Activated T-cell treated with anti-CD3 and anti-CD28 coated beads, Interleukin-2, amount 50 U/mL, for 24 hours (primary cell): ENCODE data around the gene GPR18.

Source experiments
- DNase-seq: peaks from one replicate; pipeline ENCODE4 v3.0.0-alpha.2; 2020
- H3K27ac Mint-ChIP-seq: 2 replicates; pipeline ENCODE4 v1.8.0; 2020; ENCODE audit warnings: mild to moderate bottlenecking, mixed read lengths
- H3K27me3 Mint-ChIP-seq: 2 replicates; pipeline ENCODE4 v1.8.0; 2020; ENCODE audit warnings: mixed read lengths
- H3K36me3 Mint-ChIP-seq: 2 replicates; pipeline ENCODE4 v1.8.0; 2020; ENCODE audit warnings: low read depth, mixed read lengths
- H3K4me1 Mint-ChIP-seq: 2 replicates; pipeline ENCODE4 v1.8.0; 2020; ENCODE audit warnings: low read depth, mixed read lengths
- H3K4me3 Mint-ChIP-seq: 2 replicates; pipeline ENCODE4 v1.8.0; 2020; ENCODE audit warnings: mild to moderate bottlenecking, moderate library complexity, mixed read lengths
- H3K9me3 Mint-ChIP-seq: 2 replicates; pipeline ENCODE4 v1.8.0; 2020; ENCODE audit warnings: mixed read lengths

The GPR18 gene

DNA sequence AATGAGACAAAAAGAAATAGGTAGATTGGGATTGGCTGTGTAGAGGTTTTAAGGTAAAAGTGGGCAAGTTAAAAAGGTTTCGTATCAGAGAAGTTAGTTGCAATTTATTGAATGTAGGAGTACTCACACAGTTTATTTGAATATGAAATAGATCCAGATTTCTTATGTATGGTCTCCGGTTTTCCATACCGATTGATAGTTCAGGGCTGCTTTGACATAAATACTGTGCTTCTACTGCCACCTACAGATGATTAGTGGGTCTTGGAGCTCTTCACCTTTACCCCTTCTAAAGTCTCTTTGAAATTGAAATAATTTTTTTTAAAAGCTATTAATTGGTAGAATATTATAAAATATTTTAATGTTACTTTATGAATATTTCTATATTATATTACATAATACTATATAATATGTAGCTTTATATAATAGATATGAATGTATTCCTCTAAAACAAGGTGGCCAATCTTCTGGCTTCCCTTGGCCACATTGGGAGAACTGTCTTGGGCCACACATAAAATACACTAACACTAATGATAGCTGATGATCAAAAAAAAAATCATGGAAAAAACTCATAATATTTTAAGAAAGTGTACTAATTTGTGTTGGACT lies 7.7 kb upstream of the GPR18 start:
- H3K27me3 Mint-ChIP-seq: no peaks in the 10 kb centered on the region
- no peak for DNase-seq
- peak overlapping the region; percentile 97 for H3K27ac Mint-ChIP-seq
- no peaks in the 10 kb centered on the region for H3K9me3 Mint-ChIP-seq
- peaks cover 62% of the 10 kb centered on the region for H3K36me3 Mint-ChIP-seq
- no peak overlapping the region for H3K4me3 Mint-ChIP-seq
- H3K4me1 Mint-ChIP-seq: peaks cover 76% of the 10 kb centered on the region

DNA sequence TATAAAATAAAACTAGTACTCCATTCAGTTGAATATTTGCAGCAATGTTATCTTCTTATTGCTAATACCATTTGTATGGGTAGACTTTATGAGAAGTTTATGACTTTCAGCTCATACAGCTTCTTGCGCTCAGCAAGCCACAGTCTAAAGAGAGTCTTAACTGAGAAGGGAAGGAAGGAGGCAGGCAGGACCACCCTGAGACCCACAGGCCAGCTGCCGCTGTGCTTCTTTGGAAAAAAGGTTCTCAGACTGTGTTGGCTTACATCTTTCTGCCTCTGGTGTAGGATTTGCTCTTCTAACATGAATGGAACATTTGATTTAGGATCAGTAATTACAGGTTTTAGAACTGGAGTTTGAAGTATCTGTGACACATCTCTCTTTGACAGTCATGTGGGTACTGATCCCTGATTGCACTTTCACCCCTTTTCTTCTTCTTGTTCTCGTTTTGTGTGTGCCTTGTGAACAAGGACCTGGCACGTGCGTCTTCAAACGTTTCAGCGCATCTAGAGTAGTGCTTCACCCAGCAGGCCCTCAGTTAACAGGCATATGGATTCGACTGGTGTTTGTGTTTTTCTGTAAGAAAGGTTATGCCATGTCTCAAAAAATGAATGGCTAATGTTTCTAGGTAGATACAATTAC lies 7.1 kb upstream of the GPR18 start:
- peaks cover 62% of the 10 kb centered on the region for H3K36me3 Mint-ChIP-seq
- H3K4me1 Mint-ChIP-seq: peaks cover 76% of the 10 kb centered on the region
- no peaks in the 10 kb centered on the region for H3K27me3 Mint-ChIP-seq
- H3K9me3 Mint-ChIP-seq: no peaks in the 10 kb centered on the region
- DNase-seq: peak; percentile 58
- H3K27ac Mint-ChIP-seq: peak overlapping the region; percentile 97
- H3K4me3 Mint-ChIP-seq: no peak overlapping the region

DNA sequence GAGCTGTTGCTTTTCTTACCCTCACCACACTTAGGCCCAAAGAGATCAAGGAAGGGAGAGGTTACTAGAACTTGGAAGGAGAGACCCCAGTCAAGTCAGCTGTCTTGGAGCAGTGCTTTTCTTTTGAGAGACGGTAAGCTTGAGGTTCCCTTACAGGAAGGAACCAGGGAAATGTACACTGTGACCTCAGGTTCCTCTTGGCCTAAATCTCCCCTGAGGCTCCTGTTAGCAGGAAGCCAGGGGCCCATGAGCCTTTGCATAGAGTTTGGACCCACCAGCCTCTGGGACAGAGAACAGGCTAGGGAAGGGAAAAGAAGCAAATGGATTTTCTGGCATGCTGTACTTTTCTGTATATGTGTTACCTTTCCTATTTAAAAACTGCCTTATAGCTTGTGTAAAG lies 5.9 kb upstream of the GPR18 start:
- Mint-ChIP-seq H3K9me3 (no peaks in the 10 kb centered on the region), H3K27ac (peak overlapping the region; percentile 97), H3K4me3 (no peak overlapping the region), H3K36me3 (peaks cover 71% of the 10 kb centered on the region), H3K4me1 (peaks cover 79% of the 10 kb centered on the region), H3K27me3 (no peaks in the 10 kb centered on the region)
- no peak for DNase-seq

DNA sequence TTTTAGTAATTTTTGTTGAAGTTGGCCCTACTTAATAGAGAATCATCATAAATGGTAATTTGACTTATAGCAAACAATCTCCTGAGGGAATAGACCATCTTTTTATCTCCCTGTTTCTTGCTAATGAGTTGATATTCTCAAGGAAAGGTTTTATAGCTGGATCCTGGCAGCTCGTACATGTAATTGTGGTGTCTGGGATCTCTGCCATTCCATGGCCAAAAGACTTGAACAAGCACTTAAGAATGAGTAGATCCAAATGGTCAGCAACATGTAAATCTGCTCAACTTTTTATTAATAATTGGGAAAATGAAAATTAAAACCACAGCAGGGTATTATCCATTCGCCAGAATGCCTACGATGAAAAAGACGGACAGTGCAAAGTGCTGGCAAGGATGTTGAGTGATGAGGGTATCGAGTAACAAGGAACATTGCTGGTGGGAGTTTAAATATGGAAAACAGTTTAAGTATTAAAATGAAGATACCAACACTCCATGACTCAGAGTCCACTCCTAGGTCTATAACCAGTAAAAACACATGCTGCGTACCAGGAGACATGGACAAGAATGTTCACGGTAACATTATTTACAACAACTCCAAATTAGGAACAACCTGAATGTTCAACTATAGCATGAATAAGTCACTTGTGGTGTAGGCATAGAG lies 5.1 kb upstream of the GPR18 start:
- H3K27me3 Mint-ChIP-seq: no peaks in the 10 kb centered on the region
- H3K4me1 Mint-ChIP-seq: peaks cover 81% of the 10 kb centered on the region
- no peak for DNase-seq

DNA sequence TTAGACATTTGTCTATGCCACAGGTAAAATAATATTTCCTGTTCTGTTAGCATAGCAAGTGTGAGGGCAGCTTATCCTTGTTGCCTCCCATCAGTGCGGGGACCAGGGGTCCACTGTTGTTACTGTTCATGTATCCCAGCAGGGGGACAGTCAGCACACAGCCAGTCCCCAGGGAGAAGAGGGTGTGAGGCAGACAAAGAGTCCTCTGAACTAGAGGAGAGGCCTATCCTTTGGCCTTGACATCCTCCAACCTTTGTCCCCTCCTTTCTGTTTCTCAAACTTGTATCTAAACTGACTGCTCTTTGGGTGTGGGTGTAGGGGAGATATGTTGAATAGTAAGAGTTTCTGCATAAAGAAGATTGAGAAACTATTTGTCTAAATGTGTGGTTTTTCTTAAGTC lies 2.9 kb upstream of the GPR18 start:
- DNase-seq: no peak
- H3K4me3 Mint-ChIP-seq: no peak overlapping the region
- peaks cover 86% of the 10 kb centered on the region for H3K4me1 Mint-ChIP-seq
- H3K27me3 Mint-ChIP-seq: no peaks in the 10 kb centered on the region
- H3K36me3 Mint-ChIP-seq: peaks cover 62% of the 10 kb centered on the region
- H3K9me3 Mint-ChIP-seq: no peaks in the 10 kb centered on the region
- peak overlapping the region; percentile 66 for H3K27ac Mint-ChIP-seq

More for the DNA sequence above, 5.1 kb upstream of the GPR18 start:
- no peak overlapping the region for H3K4me3 Mint-ChIP-seq
- H3K9me3 Mint-ChIP-seq: no peaks in the 10 kb centered on the region
- peak overlapping the region; percentile 97 for H3K27ac Mint-ChIP-seq
- H3K36me3 Mint-ChIP-seq: peaks cover 66% of the 10 kb centered on the region

GRCh38 chr13:99260216-99260615 lies 2.0 kb upstream of the GPR18 start:
- peak overlapping the region; percentile 85 for H3K4me3 Mint-ChIP-seq
- H3K36me3 Mint-ChIP-seq: peaks cover 66% of the 10 kb centered on the region
- H3K9me3 Mint-ChIP-seq: no peaks in the 10 kb centered on the region
- H3K4me1 Mint-ChIP-seq: peaks cover 88% of the 10 kb centered on the region
- no peak for DNase-seq
- H3K27me3 Mint-ChIP-seq: no peaks in the 10 kb centered on the region
- H3K27ac Mint-ChIP-seq: peak overlapping the region; percentile 99

DNA sequence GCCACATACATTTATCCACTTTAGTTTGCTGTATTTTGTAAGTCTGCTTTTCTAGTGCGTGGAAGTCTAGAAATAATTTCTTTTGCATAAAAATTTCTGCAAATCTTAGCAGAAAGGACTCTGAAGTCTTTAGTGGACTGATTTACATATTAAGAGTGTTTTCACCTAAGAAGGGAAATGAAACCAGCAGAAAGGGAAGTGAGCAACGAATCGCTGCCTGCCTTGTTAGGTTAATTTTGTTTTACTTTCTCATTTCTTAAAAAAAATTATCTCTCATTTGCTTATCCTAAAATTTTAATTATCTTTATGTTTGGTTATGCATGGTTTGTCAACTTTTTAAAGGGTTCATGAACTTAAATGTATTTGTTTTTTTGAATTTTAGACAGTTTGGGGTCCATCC lies 767 bp upstream of the GPR18 start:
- no peaks in the 10 kb centered on the region for H3K27me3 Mint-ChIP-seq
- H3K9me3 Mint-ChIP-seq: peaks cover 3% of the 10 kb centered on the region
- H3K4me3 Mint-ChIP-seq: peak overlapping the region; percentile 85
- H3K36me3 Mint-ChIP-seq: peaks cover 66% of the 10 kb centered on the region
- peaks cover 85% of the 10 kb centered on the region for H3K4me1 Mint-ChIP-seq
- peak overlapping the region; percentile 99 for H3K27ac Mint-ChIP-seq
- no peak for DNase-seq

DNA sequence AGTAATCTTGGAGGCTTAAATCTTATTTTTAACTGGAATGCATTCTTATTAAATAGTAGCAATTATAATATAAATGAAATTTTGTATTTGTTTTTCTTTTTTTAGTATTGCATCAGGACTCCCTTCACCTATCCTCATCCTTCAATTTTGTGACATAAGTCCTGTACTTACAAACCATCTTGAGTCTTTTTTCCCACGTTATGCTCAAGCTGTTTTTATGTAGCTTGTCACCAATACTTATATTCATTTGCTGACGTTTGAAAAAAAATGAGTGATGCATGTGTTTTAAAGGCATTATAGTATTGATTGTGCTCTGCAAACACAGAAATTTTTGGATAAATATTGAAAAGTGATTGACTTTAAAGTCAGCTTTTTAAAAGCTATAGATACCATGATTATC lies 888 bp downstream of the GPR18 start:
- H3K36me3 Mint-ChIP-seq: peaks cover 59% of the 10 kb centered on the region
- H3K9me3 Mint-ChIP-seq: peaks cover 3% of the 10 kb centered on the region
- H3K27ac Mint-ChIP-seq: peak overlapping the region; percentile 79
- H3K4me1 Mint-ChIP-seq: peaks cover 82% of the 10 kb centered on the region
- DNase-seq: no peak
- peak overlapping the region; percentile 77 for H3K4me3 Mint-ChIP-seq
- H3K27me3 Mint-ChIP-seq: no peaks in the 10 kb centered on the region

DNA sequence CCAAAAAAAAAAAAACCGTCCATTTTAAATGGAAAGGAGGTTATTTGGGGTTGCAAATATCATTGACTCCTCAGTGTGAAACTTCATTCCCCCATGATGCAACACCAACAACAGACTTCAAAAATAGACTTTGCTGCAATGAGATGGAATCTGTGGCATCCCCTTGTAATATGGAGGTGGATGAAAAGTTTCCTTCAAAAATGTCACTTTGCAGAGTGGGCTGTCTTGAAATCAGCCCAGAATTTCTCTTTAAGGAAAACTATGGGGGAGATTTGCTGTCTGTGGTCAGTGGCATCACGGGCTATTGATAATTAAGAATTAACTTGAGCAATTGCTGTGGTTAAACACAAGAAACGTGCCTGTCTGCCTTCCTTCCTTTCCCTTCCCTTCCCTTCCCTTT lies 1.5 kb downstream of the GPR18 start:
- H3K4me3 Mint-ChIP-seq: peak overlapping the region; percentile 77
- H3K9me3 Mint-ChIP-seq: peaks cover 3% of the 10 kb centered on the region
- H3K4me1 Mint-ChIP-seq: peaks cover 82% of the 10 kb centered on the region
- no peaks in the 10 kb centered on the region for H3K27me3 Mint-ChIP-seq
- H3K27ac Mint-ChIP-seq: peak overlapping the region; percentile 79
- H3K36me3 Mint-ChIP-seq: peaks cover 65% of the 10 kb centered on the region
- no peak for DNase-seq

- H3K27ac Mint-ChIP-seq: peak overlapping the region; percentile 79
- H3K9me3 Mint-ChIP-seq: peaks cover 3% of the 10 kb centered on the region
- H3K4me3 Mint-ChIP-seq: peak overlapping the region; percentile 77
- no peak for DNase-seq
- peaks cover 82% of the 10 kb centered on the region for H3K4me1 Mint-ChIP-seq
- peaks cover 66% of the 10 kb centered on the region for H3K36me3 Mint-ChIP-seq
- H3K27me3 Mint-ChIP-seq: no peaks in the 10 kb centered on the region
These were observed 1.9 kb downstream of the GPR18 start for GRCh38 chr13:99256283-99256682.

- Mint-ChIP-seq H3K27ac (peak overlapping the region; percentile 79), H3K4me1 (peaks cover 82% of the 10 kb centered on the region), H3K4me3 (peak overlapping the region; percentile 77), H3K27me3 (no peaks in the 10 kb centered on the region), H3K36me3 (peaks cover 67% of the 10 kb centered on the region), H3K9me3 (peaks cover 3% of the 10 kb centered on the region)
- no peak for DNase-seq
These were observed 2.9 kb downstream of the GPR18 start for GRCh38 chr13:99255271-99255670.

- peak overlapping the region; percentile 77 for H3K4me3 Mint-ChIP-seq
- H3K9me3 Mint-ChIP-seq: peaks cover 3% of the 10 kb centered on the region
- no peaks in the 10 kb centered on the region for H3K27me3 Mint-ChIP-seq
- peak overlapping the region; percentile 79 for H3K27ac Mint-ChIP-seq
- no peak for DNase-seq
- peaks cover 82% of the 10 kb centered on the region for H3K4me1 Mint-ChIP-seq
- H3K36me3 Mint-ChIP-seq: peaks cover 67% of the 10 kb centered on the region
These were observed 3.3 kb downstream of the GPR18 start for GRCh38 chr13:99254830-99255229.

GRCh38 chr13:99251921-99252320 lies 6.3 kb downstream of the GPR18 start:
- Mint-ChIP-seq H3K27ac (peak overlapping the region; percentile 78), H3K9me3 (peaks cover 6% of the 10 kb centered on the region), H3K36me3 (peaks cover 81% of the 10 kb centered on the region), H3K27me3 (no peaks in the 10 kb centered on the region), H3K4me3 (no peak overlapping the region), H3K4me1 (peaks cover 74% of the 10 kb centered on the region)
- no peak for DNase-seq

GRCh38 chr13:99250982-99251825 lies 7.0 kb downstream of the GPR18 start:
- peaks cover 6% of the 10 kb centered on the region for H3K9me3 Mint-ChIP-seq
- H3K27ac Mint-ChIP-seq: peak overlapping the region; percentile 78
- no peaks in the 10 kb centered on the region for H3K27me3 Mint-ChIP-seq
- H3K4me1 Mint-ChIP-seq: peaks cover 68% of the 10 kb centered on the region
- H3K36me3 Mint-ChIP-seq: peaks cover 81% of the 10 kb centered on the region
- no peak overlapping the region for H3K4me3 Mint-ChIP-seq
- no peak for DNase-seq
